ENCODE measurements around the gene ZFYVE16. TPM values are rescaled to one million over a fixed set of nuclear protein-coding genes. Genes with fewer than 3 reads are reported as not detected.

Gene ZFYVE16
- polyA plus RNA-seq, 1 donor from 2014 or later: 75.8 TPM

- Histone ChIP-seq H3K79me2 (replicated peaks; ENCODE audit: insufficient read depth, low read length) (no peaks in the 10 kb centered on the region), H3K4me2 (ENCODE audit: low read length) (no peak overlapping the region), H3K27ac (ENCODE audit: low read length) (no peak overlapping the region), H3F3A (ENCODE audit: insufficient read depth, low read length, poor library complexity, severe bottlenecking) (no peaks in the 10 kb centered on the region), H3K9ac (ENCODE audit: low read length) (no peak overlapping the region), H4K20me1 (ENCODE audit: insufficient read depth) (no peaks in the 10 kb centered on the region), H2AFZ (ENCODE audit: low read depth, low read length) (no peak overlapping the region), H3K4me3 (ENCODE audit: low read length) (no peak overlapping the region), H3K27me3 (ENCODE audit: insufficient read depth, low read depth, low read length) (no peaks in the 10 kb centered on the region), H3K9me3 (ENCODE audit: low read length) (no peaks in the 10 kb centered on the region), H3K36me3 (ENCODE audit: insufficient read depth, low read length) (no peaks in the 10 kb centered on the region), H3K9me2 (ENCODE audit: insufficient read depth, low read length) (no peaks in the 10 kb centered on the region)
- TF ChIP-seq EZH2 (IDR thresholded peaks at IDR 0.05; ENCODE audit: borderline replicate concordance, insufficient read depth, low read length, poor library complexity, severe bottlenecking): no peak
- TF ChIP-seq SMC3 (conservative IDR thresholded peaks at IDR 0.05; ENCODE audit: poor library complexity): no peak
- no peak for TF ChIP-seq POLR2AphosphoS5 (IDR thresholded peaks at IDR 0.05)
- TF ChIP-seq MXI1 (conservative IDR thresholded peaks at IDR 0.05; ENCODE audit: poor library complexity, severe bottlenecking): no peak
- no peak for TF ChIP-seq TAF1 (IDR thresholded peaks at IDR 0.05; ENCODE audit: low read depth)
- TF ChIP-seq EP300 (conservative IDR thresholded peaks at IDR 0.05; ENCODE audit: poor library complexity, severe bottlenecking): no peak
- TF ChIP-seq RAD21 (conservative IDR thresholded peaks at IDR 0.05): no peak
- no peak for TF ChIP-seq REST (IDR thresholded peaks at IDR 0.05; ENCODE audit: borderline replicate concordance)
- TF ChIP-seq CTCF (IDR thresholded peaks at IDR 0.05; ENCODE audit: poor library complexity, severe bottlenecking): no peak
Measured at GRCh38 chr5:80369521-80369920, 38.3 kb upstream of the ZFYVE16 start.

GRCh38 chr5:80370390-80370789, 37.5 kb upstream of the ZFYVE16 start:
- Histone ChIP-seq H3K4me3 (ENCODE audit: low read length) (no peak overlapping the region), H3K36me3 (ENCODE audit: insufficient read depth, low read length) (no peaks in the 10 kb centered on the region), H3K9me3 (ENCODE audit: low read length) (no peaks in the 10 kb centered on the region), H3K9ac (ENCODE audit: low read length) (no peak overlapping the region), H4K20me1 (ENCODE audit: insufficient read depth) (no peaks in the 10 kb centered on the region), H3K27me3 (ENCODE audit: insufficient read depth, low read depth, low read length) (no peaks in the 10 kb centered on the region), H3K27ac (ENCODE audit: low read length) (no peak overlapping the region), H3K79me2 (replicated peaks; ENCODE audit: insufficient read depth, low read length) (no peaks in the 10 kb centered on the region), H3K4me2 (ENCODE audit: low read length) (no peak overlapping the region), H3K9me2 (ENCODE audit: insufficient read depth, low read length) (no peaks in the 10 kb centered on the region), H3F3A (ENCODE audit: insufficient read depth, low read length, poor library complexity, severe bottlenecking) (no peaks in the 10 kb centered on the region), H2AFZ (ENCODE audit: low read depth, low read length) (no peak overlapping the region)
- TF ChIP-seq EP300 (conservative IDR thresholded peaks at IDR 0.05; ENCODE audit: poor library complexity, severe bottlenecking) (no peak), REST (IDR thresholded peaks at IDR 0.05; ENCODE audit: borderline replicate concordance) (no peak), CTCF (IDR thresholded peaks at IDR 0.05; ENCODE audit: poor library complexity, severe bottlenecking) (no peak), SMC3 (conservative IDR thresholded peaks at IDR 0.05; ENCODE audit: poor library complexity) (no peak), EZH2 (IDR thresholded peaks at IDR 0.05; ENCODE audit: borderline replicate concordance, insufficient read depth, low read length, poor library complexity, severe bottlenecking) (no peak), TAF1 (IDR thresholded peaks at IDR 0.05; ENCODE audit: low read depth) (no peak), RAD21 (conservative IDR thresholded peaks at IDR 0.05) (no peak), POLR2AphosphoS5 (IDR thresholded peaks at IDR 0.05) (no peak), MXI1 (conservative IDR thresholded peaks at IDR 0.05; ENCODE audit: poor library complexity, severe bottlenecking) (no peak)
